GM12864 (cell line): ENCODE measurements around the gene STK32C.

Experiments used
- DNase-seq: peaks from one replicate; pipeline ENCODE4 v3.0.0-alpha.2; 2011; ENCODE audit warnings: low read depth
- H3K4me3 ChIP-seq: 2 replicates; pipeline ENCODE4 v1.5.1; 2011; ENCODE audit warnings: mild to moderate bottlenecking, low read depth, low read length, control low read depth
- TF ChIP-seq, protein P1 (sequence below): IDR thresholded peaks from 2 replicates; pipeline ENCODE4 v1.5.1; 2011; ENCODE audit warnings: low read depth, mild to moderate bottlenecking, moderate library complexity, low read length, control low read depth, inconsistent platforms; ENCODE audit errors: missing control alignments

STK32C gene

DNA sequence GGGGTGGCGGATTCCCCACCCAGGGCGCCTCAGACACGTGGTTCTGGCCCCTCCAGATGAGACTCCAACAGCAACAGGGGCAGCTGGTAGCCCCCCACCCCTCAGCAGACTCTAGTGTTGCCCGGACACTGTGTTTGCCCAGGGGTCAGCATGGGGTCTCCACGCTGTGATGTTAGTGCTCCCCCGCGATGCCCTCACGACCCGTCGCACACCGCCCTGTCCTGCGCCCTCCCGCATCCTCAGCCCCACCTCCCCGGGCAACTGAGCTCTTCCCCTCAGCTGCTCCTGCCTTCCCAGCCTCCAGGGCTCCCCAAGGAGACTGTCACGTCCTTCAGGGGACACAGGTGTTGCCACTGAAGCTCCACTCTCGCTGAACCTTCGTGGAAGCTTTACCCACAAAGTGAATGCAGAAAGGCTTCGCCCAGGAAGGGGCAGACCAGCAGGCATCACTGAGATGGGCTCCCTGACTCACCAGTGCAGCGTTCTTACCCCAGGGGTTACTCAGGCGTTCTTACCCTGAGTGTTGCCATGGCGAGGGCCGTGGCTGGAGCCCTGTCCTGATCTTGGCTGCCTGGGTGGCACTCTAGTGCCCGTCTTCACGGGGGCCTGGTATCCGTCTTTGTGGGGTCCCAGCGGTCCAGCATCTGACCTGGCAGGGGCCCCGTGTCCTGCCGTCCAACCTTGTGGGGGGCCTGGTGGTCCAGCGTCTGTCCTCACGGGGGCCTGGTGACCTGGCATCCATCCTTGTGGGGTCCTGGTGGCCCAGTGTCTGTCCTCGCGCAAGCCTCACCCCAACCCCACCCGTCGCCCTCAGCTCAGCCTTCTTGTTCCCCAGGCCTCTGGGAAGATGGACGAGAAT lies 106.4 kb downstream of the STK32C start:
- no peak overlapping the region for H3K4me3 ChIP-seq
- TF ChIP-seq, protein P1, sequence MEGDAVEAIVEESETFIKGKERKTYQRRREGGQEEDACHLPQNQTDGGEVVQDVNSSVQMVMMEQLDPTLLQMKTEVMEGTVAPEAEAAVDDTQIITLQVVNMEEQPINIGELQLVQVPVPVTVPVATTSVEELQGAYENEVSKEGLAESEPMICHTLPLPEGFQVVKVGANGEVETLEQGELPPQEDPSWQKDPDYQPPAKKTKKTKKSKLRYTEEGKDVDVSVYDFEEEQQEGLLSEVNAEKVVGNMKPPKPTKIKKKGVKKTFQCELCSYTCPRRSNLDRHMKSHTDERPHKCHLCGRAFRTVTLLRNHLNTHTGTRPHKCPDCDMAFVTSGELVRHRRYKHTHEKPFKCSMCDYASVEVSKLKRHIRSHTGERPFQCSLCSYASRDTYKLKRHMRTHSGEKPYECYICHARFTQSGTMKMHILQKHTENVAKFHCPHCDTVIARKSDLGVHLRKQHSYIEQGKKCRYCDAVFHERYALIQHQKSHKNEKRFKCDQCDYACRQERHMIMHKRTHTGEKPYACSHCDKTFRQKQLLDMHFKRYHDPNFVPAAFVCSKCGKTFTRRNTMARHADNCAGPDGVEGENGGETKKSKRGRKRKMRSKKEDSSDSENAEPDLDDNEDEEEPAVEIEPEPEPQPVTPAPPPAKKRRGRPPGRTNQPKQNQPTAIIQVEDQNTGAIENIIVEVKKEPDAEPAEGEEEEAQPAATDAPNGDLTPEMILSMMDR, result no peak
- DNase-seq, result no peak

DNA sequence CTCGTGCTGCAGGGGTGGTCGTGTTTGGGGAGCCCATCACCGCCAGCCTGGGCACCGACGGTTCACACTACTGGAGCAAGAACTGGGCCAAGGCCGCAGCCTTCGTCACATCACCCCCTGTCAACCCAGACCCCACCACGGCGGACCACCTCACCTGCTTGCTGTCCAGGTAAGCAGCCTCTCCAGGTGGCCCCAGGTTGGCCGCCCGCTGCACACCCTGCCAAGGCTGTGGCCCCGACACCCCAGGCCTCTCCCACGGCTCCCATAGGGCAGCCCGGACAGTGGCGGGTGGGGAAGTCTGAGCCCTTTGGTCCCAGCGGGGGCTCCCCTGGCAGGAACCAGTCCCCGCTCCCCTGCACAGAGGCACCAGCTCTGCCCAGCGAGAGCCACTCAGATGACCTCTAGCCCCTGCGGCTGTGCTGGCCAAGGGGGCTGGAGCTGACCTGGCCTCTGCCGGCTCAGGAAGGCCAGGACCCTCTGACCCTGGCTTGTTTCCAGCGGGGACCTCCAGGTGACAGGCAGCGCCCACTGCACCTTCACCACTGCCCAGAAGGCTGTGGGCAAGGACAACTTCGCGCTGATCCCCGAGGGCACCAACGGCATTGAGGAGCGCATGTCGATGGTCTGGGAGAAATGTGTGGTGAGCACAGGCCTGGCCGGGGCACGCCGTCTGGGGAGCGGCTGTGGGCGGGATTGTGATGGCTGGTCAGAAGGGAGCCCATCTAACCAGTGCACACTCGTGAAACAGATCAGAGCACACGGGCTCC lies 107.2 kb downstream of the STK32C start:
- DNase-seq, result no peak
- no peak overlapping the region for H3K4me3 ChIP-seq
- TF ChIP-seq, protein P1, result no peak

DNA sequence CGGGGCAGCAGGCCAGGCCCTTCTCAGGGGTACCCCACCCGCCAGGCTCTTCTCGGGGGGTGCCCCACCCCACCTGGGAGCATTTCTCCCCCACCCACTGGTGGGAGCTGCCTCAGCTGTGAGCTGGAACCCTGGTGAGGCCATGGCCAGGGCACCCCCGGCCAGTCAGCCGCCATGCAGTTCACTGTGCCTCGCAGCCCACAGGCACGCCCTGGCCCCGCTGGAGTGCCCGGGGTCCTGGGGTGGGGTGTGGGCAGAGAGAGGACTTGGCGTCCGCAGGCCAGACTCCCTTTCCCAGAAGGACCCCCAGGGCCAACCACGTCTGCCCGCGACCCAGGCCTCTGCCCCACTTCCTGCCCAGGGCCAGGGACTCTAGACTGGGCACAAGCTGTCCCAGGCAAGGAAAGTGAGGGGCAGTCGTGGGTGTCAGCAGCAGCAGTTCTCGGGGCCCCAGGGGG lies 107.9 kb downstream of the STK32C start:
- no peak overlapping the region for H3K4me3 ChIP-seq
- TF ChIP-seq, protein P1, result no peak
- DNase-seq, result no peak

DNA sequence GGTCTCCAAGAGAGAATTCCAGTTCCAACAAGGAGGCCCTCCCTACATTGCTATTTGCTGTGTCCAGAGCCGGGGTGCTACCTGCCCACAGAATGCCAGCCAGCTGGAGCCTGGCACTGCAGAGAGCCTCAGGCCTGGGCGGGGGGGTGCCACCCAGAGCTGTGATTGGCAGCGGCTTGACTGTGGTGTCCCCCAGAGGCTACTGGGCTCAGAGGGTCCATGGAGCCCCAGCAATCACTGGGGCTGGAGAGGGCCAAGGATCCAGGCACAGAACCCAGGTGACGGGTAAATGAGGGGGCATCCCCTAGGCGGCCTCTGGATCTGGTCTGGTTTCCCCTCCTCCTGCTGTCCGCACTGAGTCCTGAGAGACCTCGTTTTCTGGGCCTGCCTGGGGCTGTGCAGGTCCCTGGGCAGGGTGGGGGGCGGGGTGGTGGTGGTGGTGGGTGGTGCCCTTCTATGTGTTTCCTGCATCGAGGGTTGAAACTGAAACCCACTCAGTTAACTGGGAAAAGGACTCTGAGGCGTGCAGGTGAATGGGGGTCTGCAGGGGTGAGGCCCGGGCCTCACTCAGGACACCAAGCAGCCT lies 108.4 kb downstream of the STK32C start:
- TF ChIP-seq, protein P1, result no peak
- no peak for DNase-seq
- no peak overlapping the region for H3K4me3 ChIP-seq

DNA sequence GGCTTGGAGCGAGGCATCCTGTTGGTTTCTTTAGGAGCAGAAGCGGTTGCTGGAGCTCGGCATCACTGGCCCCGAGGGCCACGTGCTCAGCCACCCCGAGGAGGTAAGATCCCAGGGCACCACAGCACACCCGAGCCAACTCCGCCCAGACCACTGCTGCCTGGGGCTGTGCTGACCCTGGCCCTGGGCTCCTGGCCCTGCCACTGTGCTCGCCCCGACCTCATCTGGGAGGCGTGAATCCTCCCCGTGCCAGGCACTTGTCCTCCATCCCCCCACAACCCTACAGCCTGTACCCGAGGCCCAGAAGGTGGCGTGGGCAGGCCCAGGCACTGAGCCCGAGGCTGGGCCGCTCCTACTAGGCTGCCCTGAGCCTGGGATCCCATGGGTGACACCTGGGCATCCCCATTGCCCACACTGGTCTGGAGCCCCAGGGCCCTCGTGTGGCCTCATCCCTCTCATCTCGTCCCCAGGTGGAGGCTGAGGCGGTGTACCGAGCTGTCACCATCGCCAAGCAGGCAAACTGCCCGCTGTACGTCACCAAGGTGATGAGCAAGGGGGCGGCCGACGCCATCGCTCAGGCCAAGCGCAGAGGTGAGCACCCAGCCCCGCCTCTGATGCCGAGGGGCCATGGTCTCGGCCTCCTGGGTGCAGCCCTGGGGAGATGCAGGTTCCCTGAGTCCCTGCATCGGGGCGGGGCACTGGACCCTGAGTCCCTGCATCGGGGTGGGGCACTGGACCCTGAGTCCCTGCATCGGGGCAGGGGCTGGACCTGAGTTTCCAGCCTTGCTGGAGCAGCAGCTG lies 109.2 kb downstream of the STK32C start:
- DNase-seq, result no peak
- H3K4me3 ChIP-seq, result no peak overlapping the region
- TF ChIP-seq, protein P1, result no peak

DNA sequence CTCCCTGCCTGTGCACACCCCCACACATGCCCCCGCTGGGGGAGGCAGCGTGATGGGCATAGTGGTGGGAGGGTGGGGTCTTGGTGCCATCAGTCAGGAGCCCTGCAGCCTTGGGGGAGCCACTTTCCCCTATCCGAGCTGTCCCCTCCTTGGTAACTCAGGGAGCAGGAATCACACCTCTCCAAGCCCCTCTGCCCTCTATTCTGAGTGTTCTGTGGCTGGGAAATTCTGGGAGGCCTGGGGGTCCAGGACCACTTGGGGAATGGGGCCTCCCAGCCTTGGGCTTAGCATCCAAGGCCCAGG lies 109.7 kb downstream of the STK32C start:
- TF ChIP-seq, protein P1, result no peak
- no peak for DNase-seq
- H3K4me3 ChIP-seq, result no peak overlapping the region
